Measurements from ENCODE around the gene SMIM41. TPM values are rescaled to one million over a fixed set of nuclear protein-coding genes. Genes with fewer than 3 reads are reported as not detected.

The SMIM41 gene
- total and polyA plus RNA-seq, 10 of the 15 experiments (the other 5 are each of a cell fraction or from before 2014, with no cell fraction given) = not detected

GRCh38 chr12:52123487-52124186 lies 44.1 kb downstream of the SMIM41 start:
- in situ Hi-C loops (cut with MboI) (loop anchor here (5.0 kb wide), 1 partner anchor 96 kb away; no protein-coding TSS in a partner anchor), intact Hi-C loops (cut with micrococcal nuclease; ENCODE audit: unreplicated experiment) (no loop called here)
- DNase-seq (ENCODE audit: low read depth, low spot score) (no peak), FAIRE-seq (no peak), ATAC-seq (peak; percentile 6; the same call in 1 of the 3 replicates)
- Histone ChIP-seq H2AFZ (ENCODE audit: control insufficient read depth, low read depth, low read length) (no peak overlapping the region; the same call in none of the 2 replicates), H3K4me3 (no peak overlapping the region), H3K9me3 (replicated peaks; ENCODE audit: control insufficient read depth, insufficient read depth, low read length) (no peaks in the 10 kb centered on the region), H3K9ac (ENCODE audit: control insufficient read depth, insufficient read depth, low read length) (no peak overlapping the region), H3K36me3 (ENCODE audit: control insufficient read depth in 2 of 2, insufficient read depth in 2 of 2, low read length in 1 of 2) (no peaks in the 10 kb centered on the region), H4K20me1 (ENCODE audit: control insufficient read depth, insufficient read depth) (no peaks in the 10 kb centered on the region), H3K27ac (ENCODE audit: control insufficient read depth, insufficient read depth) (no peak overlapping the region), H3K4me1 (ENCODE audit: control insufficient read depth, insufficient read depth, low read length) (peaks cover 46% of the 10 kb centered on the region), H3K79me2 (ENCODE audit: control insufficient read depth, insufficient read depth, low read length) (no peaks in the 10 kb centered on the region), H3K4me2 (ENCODE audit: control insufficient read depth, insufficient read depth) (0 out of 2 replicates have a peak overlapping the region, but pooled peaks have one; percentile 17), H3K27me3 (replicated peaks in 1 of 2; ENCODE audit: control insufficient read depth in 2 of 2, insufficient read depth in 2 of 2, low read length in 1 of 2) (no peaks in the 10 kb centered on the region)
- ChIA-PET RAD21 (ENCODE audit: unreplicated experiment) (interaction anchor here (0.7 to 5.8 kb wide), 10 partner anchors 13 to 204 kb away, joined by 3 to 86 read pairs (median 4); partner anchors contain the start of gene ATG101), POLR2A (interaction anchor here (0.6 to 2.5 kb wide), 5 partner anchors 42 to 760 kb away, joined by 3 to 12 read pairs (median 5); no protein-coding TSS in a partner anchor), SMC1A (ENCODE audit: uncharacterized antibody, unreplicated experiment) (interaction anchor here (0.7 to 11.3 kb wide), 5 partner anchors 29 to 152 kb away, joined by 3 to 320 read pairs (median 5); no protein-coding TSS in a partner anchor), CTCF (interaction anchor here (0.6 to 10.3 kb wide), 18 partner anchors 9 to 764 kb away, joined by 3 to 241 read pairs (median 4); no protein-coding TSS in a partner anchor)
- TF ChIP-seq ZBTB40 (IDR thresholded peaks at IDR 0.05; ENCODE audit: borderline replicate concordance) (no peak), WRNIP1 (IDR thresholded peaks at IDR 0.05; ENCODE audit: borderline replicate concordance, low read depth, low read length) (no peak), NFYA (IDR thresholded peaks at IDR 0.05; ENCODE audit: borderline replicate concordance, low read depth, low read length) (no peak)
- WGBS (ENCODE audit: insufficient coverage, insufficient replicate concordance, low lambda C conversion rate, missing lambda C conversion rate) = 43% methylated on average over 8 of the region's 8 CpGs
- BruUV-seq (replicated peaks) = no TSS peak
